NOMO-1 treated with dmso at 0.1 percent for 144 hours (cell line): ENCODE results near the gene NUP205.

Source experiments
- DNase-seq: peaks from one replicate; lab custom pipeline; 2025; ENCODE audit not compliant: unreplicated experiment; lab: John Stamatoyannopoulos, UW

NUP205 gene

GRCh38 chr7:135550196-135550595 is 7.5 kb upstream of the NUP205 start:
- DNase-seq = no peak

- no peak for DNase-seq
Observed at GRCh38 chr7:135552148-135552547, 5.6 kb upstream of the NUP205 start.

GRCh38 chr7:135553346-135553745 is 4.4 kb upstream of the NUP205 start:
- DNase-seq = no peak

- no peak for DNase-seq
Observed at GRCh38 chr7:135558337-135558767, 635 bp downstream of the NUP205 start.

GRCh38 chr7:135558881-135559280 is 1.2 kb downstream of the NUP205 start:
- no peak for DNase-seq

GRCh38 chr7:135560631-135561030 is 2.9 kb downstream of the NUP205 start:
- no peak for DNase-seq

DNA sequence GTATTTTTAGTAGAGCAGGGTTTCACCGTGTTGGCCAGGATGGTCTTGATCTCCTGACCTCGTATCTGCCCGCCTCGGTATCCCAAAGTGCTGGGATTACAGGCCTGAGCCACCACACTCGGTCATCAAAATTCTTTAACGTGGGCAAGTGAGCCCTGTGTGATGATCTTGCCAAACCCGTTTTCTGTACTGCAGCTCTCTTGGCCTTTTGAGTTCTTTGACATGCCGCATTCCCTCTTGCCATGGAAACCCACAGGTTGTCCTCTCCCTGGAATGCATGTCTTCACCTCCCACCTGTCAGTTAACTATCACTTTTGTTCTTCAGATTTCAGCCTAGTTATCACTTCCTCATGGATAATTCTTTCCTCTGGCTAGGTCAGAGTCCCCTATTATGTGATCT is 5.0 kb downstream of the NUP205 start:
- DNase-seq = no peak

GRCh38 chr7:135571834-135572233 is 14.1 kb downstream of the NUP205 start:
- DNase-seq = no peak

DNA sequence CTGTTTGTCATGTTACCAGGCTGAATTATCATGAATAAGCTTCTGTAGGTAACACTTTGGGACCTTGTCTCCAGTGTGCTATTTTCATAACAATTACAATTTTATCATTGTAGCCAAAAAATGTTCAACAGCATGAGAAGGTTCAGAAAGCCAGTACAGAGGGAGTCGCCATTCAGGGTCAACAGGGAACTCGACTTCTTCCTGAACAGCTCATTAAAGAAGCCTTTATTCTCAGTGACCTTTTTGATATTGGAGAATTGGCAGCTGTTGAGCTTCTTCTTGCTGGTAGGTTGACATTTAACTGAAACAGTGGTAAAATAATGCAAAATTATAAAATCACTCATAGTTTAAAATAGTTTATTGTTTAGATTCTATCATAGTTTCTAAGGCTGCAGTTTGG is 15.8 kb downstream of the NUP205 start:
- no peak for DNase-seq

- no peak for DNase-seq
Observed at GRCh38 chr7:135575296-135575695, 17.6 kb downstream of the NUP205 start.

- DNase-seq = no peak
Observed at GRCh38 chr7:135578569-135578968, 20.9 kb downstream of the NUP205 start.

DNA sequence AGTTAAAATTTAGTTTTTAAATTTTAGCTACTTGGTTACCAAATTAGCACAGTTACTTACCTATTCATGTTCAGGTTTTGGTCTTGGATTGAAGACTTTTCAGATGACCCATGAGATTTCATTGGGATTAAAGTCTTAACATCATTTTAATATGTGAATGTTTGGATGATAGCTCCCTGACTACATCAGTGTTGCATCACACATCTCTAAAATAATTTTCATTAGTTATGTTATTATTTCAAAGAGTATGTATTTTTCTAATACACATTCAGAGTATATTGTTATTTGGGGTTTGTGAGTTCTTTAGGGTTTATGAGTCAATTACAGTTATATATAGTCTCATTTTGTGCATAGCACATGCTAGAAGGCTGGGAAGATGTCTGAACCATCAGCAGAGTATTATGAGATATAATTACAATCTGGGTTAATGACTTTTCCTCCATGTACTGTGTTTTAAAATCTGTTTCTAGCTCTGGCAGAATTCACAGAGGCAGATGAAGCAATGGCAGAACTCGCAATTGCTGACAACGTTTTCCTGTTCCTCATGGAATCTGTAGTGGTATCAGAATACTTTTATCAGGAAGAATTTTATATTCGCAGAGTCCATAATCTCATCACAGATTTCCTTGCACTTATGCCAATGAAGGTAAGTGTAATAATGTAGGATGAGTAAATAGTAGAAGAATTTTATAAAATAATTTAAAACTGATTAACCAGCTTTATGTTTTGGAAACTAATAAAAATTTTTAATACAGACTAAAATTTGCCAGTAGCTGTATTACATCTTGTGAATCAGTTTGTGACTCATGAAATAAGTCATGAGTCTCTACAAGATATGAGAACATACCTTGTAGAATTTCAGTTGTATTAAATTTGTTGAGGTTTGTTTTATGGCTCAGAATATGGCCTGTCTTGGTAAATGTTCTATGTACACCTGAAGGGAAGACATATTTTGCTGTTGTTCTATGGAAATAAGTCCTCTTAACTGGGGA is 26.9 kb downstream of the NUP205 start:
- no peak for DNase-seq

DNA sequence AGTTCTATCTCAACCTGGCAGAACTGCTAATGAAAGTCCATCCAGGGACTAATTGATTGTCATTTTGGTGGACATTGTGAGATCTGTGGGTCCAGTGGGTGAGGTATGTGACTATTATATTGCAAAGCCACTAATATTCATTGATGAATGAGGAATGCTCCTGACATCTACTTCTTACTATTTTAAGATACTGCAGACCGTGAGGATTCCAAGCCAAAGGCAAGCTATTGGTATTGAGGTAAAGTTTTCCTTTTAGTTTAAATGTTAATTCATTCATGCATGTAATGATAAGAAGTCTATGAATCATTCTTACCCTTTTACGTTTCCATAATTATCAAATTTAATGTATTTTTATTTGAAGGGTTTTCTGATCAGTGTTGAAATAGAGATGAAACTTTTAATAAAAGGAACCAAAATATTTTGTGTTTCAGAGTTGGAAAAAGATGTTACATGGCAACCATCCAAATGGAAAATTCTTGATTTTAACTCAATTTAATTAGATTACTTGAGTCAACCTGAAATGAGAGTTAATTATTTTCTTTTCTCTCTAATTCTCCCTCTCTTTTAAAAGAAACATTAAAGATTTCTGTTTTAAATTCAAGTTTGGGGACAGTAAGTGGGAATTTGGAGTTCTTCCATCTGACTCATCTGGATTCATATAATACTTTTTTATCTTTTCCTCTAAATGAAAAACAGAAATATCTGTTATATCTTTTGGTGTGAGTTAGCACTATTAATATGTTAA is 39.6 kb downstream of the NUP205 start:
- DNase-seq = no peak

- no peak for DNase-seq
Observed at GRCh38 chr7:135597926-135598305, 40.2 kb downstream of the NUP205 start.

DNA sequence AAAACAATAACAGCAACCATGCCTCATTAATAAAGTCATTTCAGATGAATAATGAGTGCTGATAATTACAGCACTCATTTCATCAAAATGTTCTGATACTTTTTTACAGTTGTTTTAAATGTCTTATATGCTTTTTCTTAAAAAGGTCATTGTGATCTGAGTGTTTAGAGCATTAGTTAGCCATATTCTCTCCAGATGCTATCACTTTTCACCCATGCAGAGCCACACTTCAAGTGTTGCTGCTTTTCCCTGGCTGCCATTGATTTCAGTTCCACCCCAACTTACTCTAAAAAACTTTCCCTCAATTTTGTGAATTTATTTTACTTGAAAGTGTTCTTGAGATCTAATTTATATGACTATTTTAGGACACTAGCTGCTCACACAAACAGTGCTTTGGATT is 41.8 kb downstream of the NUP205 start:
- DNase-seq = no peak

DNA sequence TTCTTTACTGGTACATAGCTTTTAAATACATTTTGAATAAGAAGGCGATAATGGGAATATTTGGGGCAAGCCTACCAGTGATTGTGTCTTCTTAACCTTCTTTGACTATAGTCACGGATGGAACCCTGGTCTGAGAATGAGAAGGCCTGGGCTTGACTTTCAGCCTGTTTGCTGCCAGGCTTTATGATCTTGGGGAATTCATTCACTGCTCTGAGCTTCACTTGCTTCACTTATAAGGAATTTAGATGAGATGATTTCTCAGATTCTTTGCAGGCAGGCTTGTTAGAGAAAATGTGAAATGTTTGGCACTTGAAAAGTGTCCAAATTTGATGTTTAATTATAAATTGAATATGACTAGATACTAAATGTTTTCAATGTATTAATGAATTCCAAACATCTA is 42.5 kb downstream of the NUP205 start:
- no peak for DNase-seq

- DNase-seq = no peak
Observed at GRCh38 chr7:135601182-135601581, 43.5 kb downstream of the NUP205 start.

- DNase-seq = no peak
Observed at GRCh38 chr7:135602304-135602703, 44.6 kb downstream of the NUP205 start.

DNA sequence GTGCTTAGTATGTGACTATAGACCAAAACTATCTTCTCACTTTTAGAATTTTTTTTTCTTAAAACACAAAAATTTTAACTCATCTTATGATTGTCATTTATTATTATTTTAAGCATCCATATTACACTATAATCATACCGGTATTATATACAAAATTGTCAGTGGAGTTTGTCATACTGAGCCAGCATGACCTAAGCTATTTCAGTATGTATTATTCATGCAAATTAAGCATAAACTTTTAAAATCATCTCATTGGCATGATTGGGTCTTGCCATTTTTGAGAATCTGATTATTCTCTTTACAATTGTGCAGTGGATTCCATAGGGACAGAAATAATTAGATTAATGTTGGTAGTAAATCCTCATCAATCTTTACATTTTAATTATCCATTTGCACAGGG is 58.4 kb downstream of the NUP205 start:
- DNase-seq = no peak

DNA sequence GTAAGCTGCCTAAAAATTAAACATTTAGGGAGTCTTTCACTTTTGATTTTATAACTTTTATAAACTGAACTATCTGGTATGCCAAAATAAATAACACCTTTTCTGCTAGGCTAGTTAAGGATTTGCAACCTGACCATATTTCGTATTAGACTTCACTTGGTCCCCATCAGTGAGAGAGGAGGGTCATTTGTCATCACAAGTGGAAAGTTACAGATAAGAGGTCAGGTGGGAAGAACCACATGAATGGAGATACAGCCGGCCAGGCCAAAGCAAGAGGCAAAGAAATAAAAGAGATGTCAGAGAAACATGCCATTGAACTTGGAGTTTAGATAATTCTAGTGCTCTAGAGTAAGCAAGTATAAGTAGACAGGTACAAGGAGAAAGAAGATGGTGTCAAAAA is 60.1 kb downstream of the NUP205 start:
- DNase-seq = no peak

DNA sequence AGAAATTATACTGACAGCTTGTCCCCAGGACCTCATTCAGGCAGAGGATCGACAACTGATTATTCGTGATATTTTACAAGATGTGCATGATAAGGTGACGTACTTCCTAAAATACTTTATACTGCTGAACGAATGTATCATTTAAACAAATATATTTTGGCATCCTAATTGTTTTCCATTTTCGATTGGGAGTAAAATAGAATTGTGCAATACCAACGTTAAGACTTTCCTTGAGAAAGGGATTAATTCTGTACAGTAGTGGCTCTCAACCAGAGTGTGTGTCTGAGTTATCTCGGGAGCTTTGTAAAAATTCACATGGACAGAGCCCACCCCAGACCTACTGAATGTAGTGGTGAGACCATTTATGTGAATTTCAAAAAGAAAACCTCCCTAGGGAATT is 60.8 kb downstream of the NUP205 start:
- no peak for DNase-seq

GRCh38 chr7:135620447-135620846 is 62.7 kb downstream of the NUP205 start:
- DNase-seq = no peak
